NT2/D1 (cell line): ENCODE results near the gene SOX6.

Experiments
- SUZ12 ChIP-seq: IDR thresholded peaks from 2 replicates; pipeline ENCODE4 v1.6.1; 2011; ENCODE audit not compliant: insufficient read length, insufficient read depth; ENCODE audit errors: extremely low read depth
- YY1 ChIP-seq: IDR thresholded peaks from 2 replicates; pipeline ENCODE4 v1.6.1; 2011; ENCODE audit not compliant: insufficient read length, insufficient read depth
- ZNF274 ChIP-seq: IDR thresholded peaks from 2 replicates; pipeline ENCODE4 v1.6.1; 2011; ENCODE audit warnings: mild to moderate bottlenecking, low read depth, low read length

- TF ChIP-seq YY1 (no peak), ZNF274 (no peak), SUZ12 (no peak)
Measured at GRCh38 chr11:16337421-16338213, 18.7 kb downstream of the SOX6 start.
